ENCODE results near the gene PRKCZ. TPM values are rescaled to one million over a fixed set of nuclear protein-coding genes. Genes with fewer than 3 reads are reported as not detected.

The PRKCZ gene
- total RNA-seq, 1 donor from 2014 or later = 32.6 TPM

DNA sequence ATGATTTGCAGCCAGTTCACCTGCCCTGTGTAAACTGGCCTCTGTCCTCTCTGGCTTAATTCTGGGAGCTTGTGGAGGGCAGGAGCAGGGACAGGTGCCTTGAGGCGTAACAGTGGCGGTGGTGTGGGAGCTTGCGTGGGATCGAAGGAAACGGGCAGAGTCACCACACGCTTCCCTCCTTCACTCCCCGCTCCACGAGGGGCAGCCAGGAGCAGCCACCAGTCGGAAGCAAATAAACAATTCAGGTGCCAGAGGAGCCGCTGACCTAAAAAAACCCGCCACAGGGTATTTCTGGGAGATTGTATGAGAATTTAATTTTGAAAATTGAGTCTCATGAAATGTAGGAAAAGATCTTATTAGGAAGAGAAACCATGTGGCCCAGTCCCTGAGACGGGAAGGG lies 118.3 kb downstream of the PRKCZ start:
- no peaks in the 10 kb centered on the region for H3K4me1 ChIP-seq (ENCODE audit: insufficient read depth, low read length)
- H3K9ac ChIP-seq (ENCODE audit: low read length) = no peak overlapping the region
- no peaks in the 10 kb centered on the region for H3K4me1 Mint-ChIP-seq (ENCODE audit: low read depth, unreplicated experiment)
- H3K9me3 ChIP-seq (ENCODE audit: insufficient read depth, low read depth, low read length) = peaks cover 3% of the 10 kb centered on the region
- no peak for DNase-seq (ENCODE audit: low read depth)
- H3K27me3 ChIP-seq (ENCODE audit: insufficient read depth, low read length) = no peaks in the 10 kb centered on the region
- no peak overlapping the region for H3K27ac Mint-ChIP-seq (ENCODE audit: unreplicated experiment)
- no peaks in the 10 kb centered on the region for H3K79me2 ChIP-seq (ENCODE audit: insufficient read depth, low read length)
- H3K4me3 ChIP-seq (ENCODE audit: insufficient read depth, low read depth, low read length) = no peak overlapping the region
- H3K36me3 Mint-ChIP-seq (ENCODE audit: low read depth, unreplicated experiment) = peaks cover 29% of the 10 kb centered on the region
- no peaks in the 10 kb centered on the region for H3K9me3 Mint-ChIP-seq (ENCODE audit: unreplicated experiment)
- H4K20me1 ChIP-seq (ENCODE audit: insufficient read depth, low read length) = no peaks in the 10 kb centered on the region
- no peaks in the 10 kb centered on the region for H3K27me3 Mint-ChIP-seq (ENCODE audit: low read depth, unreplicated experiment)
- no peaks in the 10 kb centered on the region for H3K36me3 ChIP-seq (ENCODE audit: insufficient read depth, low read length)
- H3K4me3 Mint-ChIP-seq (ENCODE audit: unreplicated experiment) = no peak overlapping the region
- TF ChIP-seq, protein P1, sequence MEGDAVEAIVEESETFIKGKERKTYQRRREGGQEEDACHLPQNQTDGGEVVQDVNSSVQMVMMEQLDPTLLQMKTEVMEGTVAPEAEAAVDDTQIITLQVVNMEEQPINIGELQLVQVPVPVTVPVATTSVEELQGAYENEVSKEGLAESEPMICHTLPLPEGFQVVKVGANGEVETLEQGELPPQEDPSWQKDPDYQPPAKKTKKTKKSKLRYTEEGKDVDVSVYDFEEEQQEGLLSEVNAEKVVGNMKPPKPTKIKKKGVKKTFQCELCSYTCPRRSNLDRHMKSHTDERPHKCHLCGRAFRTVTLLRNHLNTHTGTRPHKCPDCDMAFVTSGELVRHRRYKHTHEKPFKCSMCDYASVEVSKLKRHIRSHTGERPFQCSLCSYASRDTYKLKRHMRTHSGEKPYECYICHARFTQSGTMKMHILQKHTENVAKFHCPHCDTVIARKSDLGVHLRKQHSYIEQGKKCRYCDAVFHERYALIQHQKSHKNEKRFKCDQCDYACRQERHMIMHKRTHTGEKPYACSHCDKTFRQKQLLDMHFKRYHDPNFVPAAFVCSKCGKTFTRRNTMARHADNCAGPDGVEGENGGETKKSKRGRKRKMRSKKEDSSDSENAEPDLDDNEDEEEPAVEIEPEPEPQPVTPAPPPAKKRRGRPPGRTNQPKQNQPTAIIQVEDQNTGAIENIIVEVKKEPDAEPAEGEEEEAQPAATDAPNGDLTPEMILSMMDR (IDR thresholded peaks at IDR 0.05; ENCODE audit: insufficient read depth, low read depth, low read length) = no peak
- TF ChIP-seq EZH2 (IDR thresholded peaks at IDR 0.05; ENCODE audit: insufficient read depth, low read length) = no peak
- H3K27ac ChIP-seq (ENCODE audit: low read depth, low read length) = no peak overlapping the region
- no peak overlapping the region for H3K4me2 ChIP-seq (ENCODE audit: low read length)
- no peak for FAIRE-seq
- H2AFZ ChIP-seq (ENCODE audit: low read depth, low read length) = no peak overlapping the region

GRCh38 chr1:2169200-2169836 lies 119.1 kb downstream of the PRKCZ start:
- Histone ChIP-seq H3K79me2 (ENCODE audit: insufficient read depth, low read length) (no peaks in the 10 kb centered on the region), H2AFZ (ENCODE audit: low read depth, low read length) (no peak overlapping the region), H3K9me3 (ENCODE audit: insufficient read depth, low read depth, low read length) (peaks cover 2% of the 10 kb centered on the region), H3K9ac (ENCODE audit: low read length) (no peak overlapping the region), H3K4me3 (ENCODE audit: insufficient read depth, low read depth, low read length) (no peak overlapping the region), H3K4me2 (ENCODE audit: low read length) (no peak overlapping the region), H3K36me3 (ENCODE audit: insufficient read depth, low read length) (no peaks in the 10 kb centered on the region), H3K27ac (ENCODE audit: low read depth, low read length) (no peak overlapping the region), H3K4me1 (ENCODE audit: insufficient read depth, low read length) (no peaks in the 10 kb centered on the region), H3K27me3 (ENCODE audit: insufficient read depth, low read length) (no peaks in the 10 kb centered on the region), H4K20me1 (ENCODE audit: insufficient read depth, low read length) (no peaks in the 10 kb centered on the region)
- H3K27ac Mint-ChIP-seq (ENCODE audit: unreplicated experiment) = no peak overlapping the region
- peaks cover 25% of the 10 kb centered on the region for H3K36me3 Mint-ChIP-seq (ENCODE audit: low read depth, unreplicated experiment)
- H3K4me3 Mint-ChIP-seq (ENCODE audit: unreplicated experiment) = no peak overlapping the region
- no peak for DNase-seq (ENCODE audit: low read depth)
- no peaks in the 10 kb centered on the region for H3K27me3 Mint-ChIP-seq (ENCODE audit: low read depth, unreplicated experiment)
- FAIRE-seq = no peak
- no peaks in the 10 kb centered on the region for H3K9me3 Mint-ChIP-seq (ENCODE audit: unreplicated experiment)
- no peak for TF ChIP-seq EZH2 (IDR thresholded peaks at IDR 0.05; ENCODE audit: insufficient read depth, low read length)
- TF ChIP-seq, protein P1 (IDR thresholded peaks at IDR 0.05; ENCODE audit: insufficient read depth, low read depth, low read length) = no peak
- H3K4me1 Mint-ChIP-seq (ENCODE audit: low read depth, unreplicated experiment) = no peaks in the 10 kb centered on the region

DNA sequence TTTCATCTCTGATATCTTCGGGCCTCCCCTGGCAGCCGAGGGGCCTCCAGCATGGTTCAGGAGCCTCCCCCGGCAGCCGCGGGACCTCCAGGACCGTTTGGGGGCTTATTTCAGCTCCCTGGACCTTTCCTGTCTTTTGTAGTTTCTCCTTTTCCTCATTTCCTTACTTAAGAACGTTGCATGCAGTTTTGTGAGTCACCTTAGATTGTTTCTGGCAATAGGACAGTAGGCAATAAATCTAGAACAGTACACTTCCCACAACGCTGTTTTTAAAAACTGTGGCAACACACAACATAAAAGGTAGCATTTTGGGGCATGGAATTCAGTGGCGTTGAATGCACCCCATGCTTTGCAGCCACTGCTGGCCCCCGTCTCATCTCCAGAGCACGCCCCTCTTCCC lies 120.0 kb downstream of the PRKCZ start:
- FAIRE-seq (no peak), DNase-seq (ENCODE audit: low read depth) (no peak)
- H3K36me3 ChIP-seq (ENCODE audit: insufficient read depth, low read length) = no peaks in the 10 kb centered on the region
- H3K4me2 ChIP-seq (ENCODE audit: low read length) = no peak overlapping the region
- TF ChIP-seq EZH2 (IDR thresholded peaks at IDR 0.05; ENCODE audit: insufficient read depth, low read length) = no peak
- TF ChIP-seq, protein P1 (IDR thresholded peaks at IDR 0.05; ENCODE audit: insufficient read depth, low read depth, low read length) = no peak
- Mint-ChIP-seq H3K9me3 (ENCODE audit: unreplicated experiment) (no peaks in the 10 kb centered on the region), H3K27ac (ENCODE audit: unreplicated experiment) (no peak overlapping the region), H3K4me3 (ENCODE audit: unreplicated experiment) (no peak overlapping the region), H3K4me1 (ENCODE audit: low read depth, unreplicated experiment) (no peaks in the 10 kb centered on the region), H3K27me3 (ENCODE audit: low read depth, unreplicated experiment) (no peaks in the 10 kb centered on the region), H3K36me3 (ENCODE audit: low read depth, unreplicated experiment) (peaks cover 22% of the 10 kb centered on the region)
- H3K9ac ChIP-seq (ENCODE audit: low read length) = no peak overlapping the region
- H3K4me1 ChIP-seq (ENCODE audit: insufficient read depth, low read length) = no peaks in the 10 kb centered on the region
- H2AFZ ChIP-seq (ENCODE audit: low read depth, low read length) = no peak overlapping the region
- no peaks in the 10 kb centered on the region for H4K20me1 ChIP-seq (ENCODE audit: insufficient read depth, low read length)
- no peaks in the 10 kb centered on the region for H3K79me2 ChIP-seq (ENCODE audit: insufficient read depth, low read length)
- no peak overlapping the region for H3K27ac ChIP-seq (ENCODE audit: low read depth, low read length)
- H3K9me3 ChIP-seq (ENCODE audit: insufficient read depth, low read depth, low read length) = no peaks in the 10 kb centered on the region
- H3K4me3 ChIP-seq (ENCODE audit: insufficient read depth, low read depth, low read length) = no peak overlapping the region
- no peaks in the 10 kb centered on the region for H3K27me3 ChIP-seq (ENCODE audit: insufficient read depth, low read length)

Measured in astrocyte (in vitro differentiated cells and primary cell).